MM.1S (cell line): ENCODE measurements around the gene ZNF343.

Experiments used
- CTCF ChIP-seq: fragments of 300-600 bp; sonication (generic); IDR thresholded peaks from 2 replicates; pipeline ENCODE4 v1.5.1; 2016; ENCODE audit warnings: antibody characterized with exemption, low read length, mixed read lengths
- EZH2phosphoT487 ChIP-seq: fragments of 300-600 bp; sonication (generic); IDR thresholded peaks from 2 replicates; pipeline ENCODE4 v1.6.1; 2018; ENCODE audit warnings: antibody characterized with exemption, low read length

GRCh38 chr20:2535711-2536559 is 27.2 kb upstream of the ZNF343 start:
- TF ChIP-seq CTCF (no peak), EZH2phosphoT487 (no peak)
